GM13977 (cell line): Measurements from ENCODE around the gene PPFIA1.

Experiments used
- DNase-seq: peaks from one replicate; pipeline ENCODE4 v3.0.0; 2012; ENCODE audit warnings: low spot score
- in situ Hi-C: fragments of 300-500 bp; cut with MboI; formaldehyde crosslinking; loops from one replicate; pipeline ENCODE4 v1.12.0; 2022; ENCODE audit warnings: low sequenced_read_pairs, low pct_unique_long_range_greater_than_20kb, mixed read lengths, inconsistent platforms; ENCODE audit not compliant: unreplicated experiment
- TF ChIP-seq, protein P1 (sequence below): IDR thresholded peaks from 2 replicates; pipeline ENCODE4 v1.5.1; 2012; ENCODE audit warnings: mild to moderate bottlenecking, control low read depth; ENCODE audit not compliant: insufficient read depth; ENCODE audit errors: extremely low read depth, missing control alignments

Gene PPFIA1

GRCh38 chr11:70343636-70344035 lies 73.1 kb downstream of the PPFIA1 start:
- TF ChIP-seq, protein P1, sequence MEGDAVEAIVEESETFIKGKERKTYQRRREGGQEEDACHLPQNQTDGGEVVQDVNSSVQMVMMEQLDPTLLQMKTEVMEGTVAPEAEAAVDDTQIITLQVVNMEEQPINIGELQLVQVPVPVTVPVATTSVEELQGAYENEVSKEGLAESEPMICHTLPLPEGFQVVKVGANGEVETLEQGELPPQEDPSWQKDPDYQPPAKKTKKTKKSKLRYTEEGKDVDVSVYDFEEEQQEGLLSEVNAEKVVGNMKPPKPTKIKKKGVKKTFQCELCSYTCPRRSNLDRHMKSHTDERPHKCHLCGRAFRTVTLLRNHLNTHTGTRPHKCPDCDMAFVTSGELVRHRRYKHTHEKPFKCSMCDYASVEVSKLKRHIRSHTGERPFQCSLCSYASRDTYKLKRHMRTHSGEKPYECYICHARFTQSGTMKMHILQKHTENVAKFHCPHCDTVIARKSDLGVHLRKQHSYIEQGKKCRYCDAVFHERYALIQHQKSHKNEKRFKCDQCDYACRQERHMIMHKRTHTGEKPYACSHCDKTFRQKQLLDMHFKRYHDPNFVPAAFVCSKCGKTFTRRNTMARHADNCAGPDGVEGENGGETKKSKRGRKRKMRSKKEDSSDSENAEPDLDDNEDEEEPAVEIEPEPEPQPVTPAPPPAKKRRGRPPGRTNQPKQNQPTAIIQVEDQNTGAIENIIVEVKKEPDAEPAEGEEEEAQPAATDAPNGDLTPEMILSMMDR: no peak

DNA sequence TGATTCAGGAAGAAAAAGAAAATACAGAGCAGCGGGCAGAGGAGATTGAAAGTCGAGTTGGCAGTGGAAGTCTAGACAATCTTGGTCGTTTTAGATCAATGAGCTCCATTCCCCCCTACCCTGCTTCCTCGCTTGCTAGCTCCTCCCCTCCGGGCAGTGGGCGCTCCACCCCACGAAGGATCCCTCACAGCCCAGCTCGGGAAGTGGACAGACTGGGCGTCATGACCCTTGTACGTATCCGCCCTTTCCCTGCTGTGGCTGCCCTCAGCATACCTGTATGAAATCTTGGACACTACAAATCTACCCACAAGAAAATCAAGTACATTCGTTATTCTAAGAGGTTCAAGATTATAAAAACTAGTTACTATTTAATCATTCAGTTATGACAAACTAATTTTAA lies 77.7 kb downstream of the PPFIA1 start:
- in situ Hi-C loops: no loop called here
- TF ChIP-seq, protein P1: no peak
- DNase-seq: no peak

More at GRCh38 chr11:70343636-70344035, 73.1 kb downstream of the PPFIA1 start:
- DNase-seq: no peak
- in situ Hi-C loops: no loop called here

DNA sequence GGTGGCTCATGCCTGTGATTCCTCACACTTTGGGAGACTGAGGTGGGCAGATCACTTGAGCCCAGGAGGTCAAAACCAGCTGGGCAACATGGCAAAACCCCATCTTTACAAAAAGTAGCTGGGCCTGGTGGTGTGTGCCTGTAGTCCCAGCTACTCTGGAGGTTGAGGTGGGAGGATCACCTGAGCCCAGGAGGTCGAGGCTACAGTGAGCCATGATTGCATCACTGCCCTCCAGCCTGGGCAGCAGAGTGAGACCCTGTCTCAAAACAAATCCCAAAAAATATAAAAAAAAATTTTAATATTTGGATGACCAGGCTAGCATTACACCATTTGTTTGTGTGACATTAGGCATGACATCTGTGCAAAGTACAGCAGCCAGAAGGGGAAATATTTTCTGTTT lies 78.1 kb downstream of the PPFIA1 start:
- TF ChIP-seq, protein P1: no peak
- no peak for DNase-seq
- in situ Hi-C loops: no loop called here

- no peak for DNase-seq
- TF ChIP-seq, protein P1: no peak
- in situ Hi-C loops: no loop called here
These were observed 81.2 kb downstream of the PPFIA1 start for GRCh38 chr11:70351646-70352045.

GRCh38 chr11:70352100-70352499 lies 81.6 kb downstream of the PPFIA1 start:
- DNase-seq: no peak
- in situ Hi-C loops: no loop called here
- TF ChIP-seq, protein P1: no peak

DNA sequence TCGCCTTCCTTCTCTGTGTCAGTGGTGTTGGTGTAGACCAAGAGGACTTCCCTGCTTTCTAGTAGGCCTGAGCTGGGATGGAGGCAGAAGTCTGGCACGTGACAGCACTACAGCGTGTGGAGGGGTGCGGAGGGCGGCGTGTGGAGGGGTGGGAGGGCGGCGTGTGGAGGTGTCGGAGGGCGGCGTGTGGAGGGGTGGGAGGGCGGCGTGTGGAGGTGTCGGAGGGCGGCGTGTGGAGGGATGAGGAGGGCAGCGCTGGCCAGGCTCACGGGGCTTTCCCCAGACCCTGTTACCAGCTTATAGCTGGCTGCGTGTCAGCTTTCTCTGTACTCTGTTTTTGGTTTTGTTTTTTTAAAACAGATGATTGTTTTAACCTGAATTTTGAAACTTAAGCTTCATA lies 82.1 kb downstream of the PPFIA1 start:
- no peak for DNase-seq
- TF ChIP-seq, protein P1: no peak
- in situ Hi-C loops: no loop called here

- TF ChIP-seq, protein P1: no peak
- in situ Hi-C loops: no loop called here
- no peak for DNase-seq
These were observed 82.8 kb downstream of the PPFIA1 start for GRCh38 chr11:70353329-70353728.
